PC-9 (cell line): ENCODE results near the gene GALNT9. TPM values are rescaled to one million over a fixed set of nuclear protein-coding genes. Genes with fewer than 3 reads are reported as not detected.

Experiments used
- BruUV-seq: library from RNA; stranded (reverse); fragments of 400-500 nt; replicated peaks from 2 replicates; lab custom pipeline; 2021; lab: Mats Ljungman, UMichigan
- CTCF ChIA-PET: fragments of 300-600 bp; sonication (Branson Sonifier 250); formaldehyde crosslinking; loops from one replicate; lab custom pipeline; 2022; ENCODE audit warnings: antibody characterized with exemption; lab: Charles Lee
- POLR2A ChIA-PET: fragments of 300-600 bp; sonication (Branson Sonifier 250); formaldehyde crosslinking; loops from one replicate; lab custom pipeline; 2022; ENCODE audit warnings: antibody characterized with exemption; ENCODE audit not compliant: unreplicated experiment; lab: Charles Lee
- DNase-seq, 2 experiments: peaks; one replicate each; pipeline versions ENCODE4 v3.0.0 to v3.0.0-alpha.2; 2015 to 2022; ENCODE audit warnings: mixed read lengths in 1 of 2
- H2AFZ ChIP-seq: fragments of 200-600 bp; sonication (generic); 2 replicates; pipeline ENCODE4 v1.8.1; 2017; ENCODE audit warnings: antibody characterized with exemption
- H3F3A ChIP-seq: fragments of 200-600 bp; sonication (generic); 2 replicates; pipeline ENCODE4 v1.8.1; 2017; ENCODE audit warnings: antibody characterized with exemption, mild to moderate bottlenecking, low read depth; ENCODE audit not compliant: insufficient read depth
- H3K27ac ChIP-seq: fragments of 200-600 bp; sonication (generic); 2 replicates; pipeline ENCODE4 v1.6.1; 2016; ENCODE audit warnings: mixed run types
- H3K27me3 ChIP-seq: fragments of 200-600 bp; sonication (generic); 2 replicates; pipeline ENCODE4 v1.6.1; 2016; ENCODE audit warnings: low read depth, mixed run types; ENCODE audit not compliant: insufficient read depth
- H3K36me3 ChIP-seq: fragments of 200-600 bp; sonication (generic); 2 replicates; pipeline ENCODE4 v1.6.1; 2016; ENCODE audit warnings: low read depth, mixed run types
- H3K4me1 ChIP-seq: fragments of 200-600 bp; sonication (generic); replicated peaks from 2 replicates; pipeline ENCODE4 v1.6.1; 2016; ENCODE audit warnings: mixed run types; ENCODE audit not compliant: insufficient read depth
- H3K4me2 ChIP-seq: fragments of 200-600 bp; sonication (generic); 2 replicates; pipeline ENCODE4 v1.6.1; 2017; ENCODE audit warnings: mixed run types
- H3K4me3 ChIP-seq: fragments of 200-600 bp; sonication (generic); 2 replicates; pipeline ENCODE4 v1.6.1; 2016; ENCODE audit warnings: mixed run types
- H3K79me2 ChIP-seq: fragments of 200-600 bp; sonication (generic); 2 replicates; pipeline ENCODE4 v1.6.1; 2017; ENCODE audit warnings: low read depth, mixed run types
- H3K9me2 ChIP-seq: fragments of 200-600 bp; sonication (generic); 2 replicates; pipeline ENCODE4 v1.8.1; 2017; ENCODE audit warnings: mild to moderate bottlenecking; ENCODE audit not compliant: insufficient read depth
- H3K9me3 ChIP-seq: fragments of 200-600 bp; sonication (generic); 2 replicates; pipeline ENCODE4 v1.8.1; 2016; ENCODE audit warnings: low read depth; ENCODE audit not compliant: insufficient read depth
- H4K20me1 ChIP-seq: fragments of 200-600 bp; sonication (generic); 2 replicates; pipeline ENCODE4 v1.8.1; 2017; ENCODE audit not compliant: insufficient read depth
- EZH2 ChIP-seq: fragments of 200-600 bp; sonication (generic); IDR thresholded peaks from 2 replicates; pipeline ENCODE4 v1.8.0; 2017; ENCODE audit warnings: antibody characterized with exemption, low read depth
- intact Hi-C: fragments of 100-400 bp; cut with micrococcal nuclease; formaldehyde crosslinking; loops from one replicate; pipeline ENCODE4 v1.10.0; 2022; ENCODE audit not compliant: unreplicated experiment
- total RNA-seq: library from RNA; stranded (reverse); gene quantifications from 2 replicates; pipeline ENCODE4 v1.2.3, GENCODE V29; 2021
- TF ChIP-seq, protein P1 (sequence below): fragments of 200-600 bp; sonication (generic); conservative IDR thresholded peaks from 2 replicates; pipeline ENCODE4 v1.6.1; 2017; ENCODE audit warnings: mixed run types, antibody characterized with exemption, mild to moderate bottlenecking, moderate library complexity

Gene GALNT9
- total RNA-seq, 1 experiment from 2014 or later: 11.2 TPM

DNA sequence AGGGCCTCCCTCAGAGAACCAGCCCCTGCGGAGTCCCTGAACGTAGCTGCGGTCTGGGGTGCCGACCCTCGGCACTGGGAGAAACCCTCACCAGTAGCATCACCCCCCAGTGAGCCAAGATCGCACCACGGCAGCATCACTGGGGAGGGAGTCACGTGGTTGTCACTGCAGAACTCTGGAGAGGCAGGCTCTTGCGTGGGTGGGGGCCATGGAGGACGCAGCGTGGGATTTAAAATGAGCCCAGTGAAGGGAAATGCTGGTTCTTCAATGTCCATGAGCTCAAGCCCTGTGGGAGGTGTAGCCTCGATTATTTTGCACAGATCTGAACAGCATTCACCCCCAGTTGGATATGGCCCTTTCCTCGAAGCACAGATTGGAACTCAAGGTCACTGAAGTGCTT lies 3.9 kb upstream of the GALNT9 start:
- ChIA-PET POLR2A (no interaction called here), CTCF (no interaction called here)
- Histone ChIP-seq H3K27ac (no peak overlapping the region), H4K20me1 (no peaks in the 10 kb centered on the region), H3K9me3 (no peaks in the 10 kb centered on the region; the same call in 1 of the 2 replicates), H3K4me1 (no peaks in the 10 kb centered on the region), H3K36me3 (no peaks in the 10 kb centered on the region), H3K4me2 (no peak overlapping the region), H2AFZ (no peak overlapping the region), H3K79me2 (no peaks in the 10 kb centered on the region), H3K9me2 (no peaks in the 10 kb centered on the region), H3K4me3 (no peak overlapping the region), H3K27me3 (peaks cover 84% of the 10 kb centered on the region), H3F3A (peaks cover 14% of the 10 kb centered on the region; the same call in 1 of the 2 replicates)
- intact Hi-C loops: loop anchor here (1.0 kb wide), 1 partner anchor 44 kb away; no protein-coding TSS in a partner anchor
- no peak for TF ChIP-seq EZH2
- TF ChIP-seq, protein P1, sequence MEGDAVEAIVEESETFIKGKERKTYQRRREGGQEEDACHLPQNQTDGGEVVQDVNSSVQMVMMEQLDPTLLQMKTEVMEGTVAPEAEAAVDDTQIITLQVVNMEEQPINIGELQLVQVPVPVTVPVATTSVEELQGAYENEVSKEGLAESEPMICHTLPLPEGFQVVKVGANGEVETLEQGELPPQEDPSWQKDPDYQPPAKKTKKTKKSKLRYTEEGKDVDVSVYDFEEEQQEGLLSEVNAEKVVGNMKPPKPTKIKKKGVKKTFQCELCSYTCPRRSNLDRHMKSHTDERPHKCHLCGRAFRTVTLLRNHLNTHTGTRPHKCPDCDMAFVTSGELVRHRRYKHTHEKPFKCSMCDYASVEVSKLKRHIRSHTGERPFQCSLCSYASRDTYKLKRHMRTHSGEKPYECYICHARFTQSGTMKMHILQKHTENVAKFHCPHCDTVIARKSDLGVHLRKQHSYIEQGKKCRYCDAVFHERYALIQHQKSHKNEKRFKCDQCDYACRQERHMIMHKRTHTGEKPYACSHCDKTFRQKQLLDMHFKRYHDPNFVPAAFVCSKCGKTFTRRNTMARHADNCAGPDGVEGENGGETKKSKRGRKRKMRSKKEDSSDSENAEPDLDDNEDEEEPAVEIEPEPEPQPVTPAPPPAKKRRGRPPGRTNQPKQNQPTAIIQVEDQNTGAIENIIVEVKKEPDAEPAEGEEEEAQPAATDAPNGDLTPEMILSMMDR: no peak
- DNase-seq: no peak
- no TSS peak for BruUV-seq

DNA sequence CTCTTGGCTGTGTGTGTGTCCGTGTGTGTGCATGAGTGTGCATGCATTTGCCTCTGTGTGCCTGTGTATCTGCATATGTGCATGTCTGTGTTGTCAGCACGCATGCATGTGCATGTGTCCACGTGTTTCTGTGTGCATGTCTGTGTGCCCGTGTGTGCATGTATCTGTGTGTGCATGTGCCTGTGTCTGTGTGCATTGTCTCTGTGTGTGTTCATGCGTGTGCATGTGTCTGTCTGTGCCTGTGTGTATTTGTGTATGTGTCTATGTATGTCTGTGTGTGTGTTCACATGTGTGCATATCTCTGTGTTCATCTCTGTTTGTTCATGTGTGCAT lies 1.1 kb upstream of the GALNT9 start:
- DNase-seq: no peak
- Histone ChIP-seq H3K27me3 (peaks cover 84% of the 10 kb centered on the region), H3K4me2 (no peak overlapping the region), H3K9me2 (no peaks in the 10 kb centered on the region), H3K4me1 (no peaks in the 10 kb centered on the region), H3K27ac (no peak overlapping the region), H3K36me3 (no peaks in the 10 kb centered on the region), H2AFZ (no peak overlapping the region), H3K79me2 (no peaks in the 10 kb centered on the region), H3F3A (peaks cover 12% of the 10 kb centered on the region; the same call in 1 of the 2 replicates), H4K20me1 (no peaks in the 10 kb centered on the region), H3K4me3 (no peak overlapping the region), H3K9me3 (no peaks in the 10 kb centered on the region; the same call in 1 of the 2 replicates)
- intact Hi-C loops: no loop called here
- BruUV-seq: no TSS peak
- TF ChIP-seq EZH2: no peak
- TF ChIP-seq, protein P1: no peak
- CTCF ChIA-PET: no interaction called here
- POLR2A ChIA-PET: no interaction called here

DNA sequence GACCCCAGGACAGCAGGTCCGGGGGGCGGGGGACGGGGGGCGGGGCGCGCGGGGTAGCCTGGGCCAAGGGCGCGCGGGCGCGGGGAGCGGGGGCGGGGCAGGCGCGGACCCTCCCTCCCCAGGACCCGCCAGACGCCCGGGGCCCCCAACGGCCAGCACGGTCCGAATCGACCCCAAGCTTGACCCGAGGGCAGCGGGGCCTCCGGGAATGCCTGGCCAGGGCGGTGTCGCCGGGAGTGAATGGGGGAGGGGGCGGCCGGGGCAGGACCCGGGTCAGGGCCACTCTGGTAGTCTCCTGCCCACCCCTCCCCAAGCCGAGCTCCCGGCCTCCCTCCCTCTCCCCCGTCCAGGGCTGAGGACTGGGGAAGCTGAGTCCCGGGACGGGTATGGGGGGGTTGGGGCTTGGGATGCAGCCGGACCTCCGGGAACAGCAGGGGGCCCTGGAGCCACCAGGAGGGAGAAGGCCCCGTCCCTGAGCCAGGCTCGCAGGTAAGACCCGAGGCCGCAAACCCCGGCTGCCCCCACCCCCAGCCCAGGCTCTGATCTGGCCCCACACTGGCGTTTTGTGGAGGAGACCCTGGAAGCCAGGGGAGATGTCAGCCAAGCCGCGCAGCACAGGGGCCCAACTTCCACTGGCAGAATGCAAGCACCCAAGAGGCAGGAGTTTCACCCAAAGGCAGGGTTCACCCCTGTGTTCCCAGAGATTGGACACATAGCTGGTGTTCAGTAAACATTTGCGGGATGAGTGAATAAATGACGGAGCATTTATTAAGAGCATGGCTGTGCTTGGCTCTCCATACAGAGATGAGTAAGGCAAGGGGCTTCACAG lies 545 bp upstream of the GALNT9 start:
- Histone ChIP-seq H3K4me1 (no peaks in the 10 kb centered on the region), H3K79me2 (no peaks in the 10 kb centered on the region), H3K4me2 (no peak overlapping the region), H3K9me3 (no peaks in the 10 kb centered on the region; the same call in 1 of the 2 replicates), H3K27ac (no peak overlapping the region), H2AFZ (no peak overlapping the region), H3K4me3 (no peak overlapping the region), H3K27me3 (peaks cover 84% of the 10 kb centered on the region), H4K20me1 (no peaks in the 10 kb centered on the region), H3K36me3 (no peaks in the 10 kb centered on the region), H3F3A (peaks cover 9% of the 10 kb centered on the region; the same call in 1 of the 2 replicates), H3K9me2 (no peaks in the 10 kb centered on the region)
- no peak for DNase-seq
- intact Hi-C loops: no loop called here
- ChIA-PET CTCF (no interaction called here), POLR2A (no interaction called here)
- BruUV-seq: no TSS peak
- TF ChIP-seq EZH2: no peak
